WTC11 (cell line): ENCODE results near the gene AFF3.

Source experiments
- TF ChIP-seq, protein P1 (sequence below): fragments of 200-600 bp; IDR thresholded peaks from 2 replicates; pipeline ENCODE4 v1.8.0; 2022; ENCODE audit warnings: antibody characterized with exemption
- TF ChIP-seq, protein P2 (sequence below): sonication (generic); formaldehyde crosslinking; IDR thresholded peaks from 2 replicates; pipeline ENCODE4 v1.8.1; 2023; ENCODE audit warnings: mild to moderate bottlenecking, missing genetic modification reagents, moderate library complexity

DNA sequence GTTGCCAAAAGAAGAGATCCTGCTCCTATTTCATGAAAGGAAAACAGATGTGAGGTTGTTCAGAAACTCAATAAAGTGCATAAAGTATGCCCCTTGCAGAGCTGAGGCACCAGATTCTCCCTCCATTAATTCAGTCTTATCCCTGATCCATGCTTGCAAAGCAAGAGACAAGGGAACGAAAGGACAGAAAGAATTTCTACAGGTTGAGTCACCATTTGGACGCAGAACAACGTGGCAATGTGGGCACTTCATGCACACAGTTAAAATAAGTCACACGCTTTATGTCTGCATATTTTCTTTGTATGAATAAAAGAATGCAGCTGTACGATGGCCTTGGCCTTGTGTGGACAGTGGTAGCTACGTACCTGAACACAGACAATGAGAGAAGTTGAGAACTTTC is 330.8 kb downstream of the AFF3 start:
- TF ChIP-seq, protein P1, sequence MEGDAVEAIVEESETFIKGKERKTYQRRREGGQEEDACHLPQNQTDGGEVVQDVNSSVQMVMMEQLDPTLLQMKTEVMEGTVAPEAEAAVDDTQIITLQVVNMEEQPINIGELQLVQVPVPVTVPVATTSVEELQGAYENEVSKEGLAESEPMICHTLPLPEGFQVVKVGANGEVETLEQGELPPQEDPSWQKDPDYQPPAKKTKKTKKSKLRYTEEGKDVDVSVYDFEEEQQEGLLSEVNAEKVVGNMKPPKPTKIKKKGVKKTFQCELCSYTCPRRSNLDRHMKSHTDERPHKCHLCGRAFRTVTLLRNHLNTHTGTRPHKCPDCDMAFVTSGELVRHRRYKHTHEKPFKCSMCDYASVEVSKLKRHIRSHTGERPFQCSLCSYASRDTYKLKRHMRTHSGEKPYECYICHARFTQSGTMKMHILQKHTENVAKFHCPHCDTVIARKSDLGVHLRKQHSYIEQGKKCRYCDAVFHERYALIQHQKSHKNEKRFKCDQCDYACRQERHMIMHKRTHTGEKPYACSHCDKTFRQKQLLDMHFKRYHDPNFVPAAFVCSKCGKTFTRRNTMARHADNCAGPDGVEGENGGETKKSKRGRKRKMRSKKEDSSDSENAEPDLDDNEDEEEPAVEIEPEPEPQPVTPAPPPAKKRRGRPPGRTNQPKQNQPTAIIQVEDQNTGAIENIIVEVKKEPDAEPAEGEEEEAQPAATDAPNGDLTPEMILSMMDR = no peak
- TF ChIP-seq, protein P2, sequence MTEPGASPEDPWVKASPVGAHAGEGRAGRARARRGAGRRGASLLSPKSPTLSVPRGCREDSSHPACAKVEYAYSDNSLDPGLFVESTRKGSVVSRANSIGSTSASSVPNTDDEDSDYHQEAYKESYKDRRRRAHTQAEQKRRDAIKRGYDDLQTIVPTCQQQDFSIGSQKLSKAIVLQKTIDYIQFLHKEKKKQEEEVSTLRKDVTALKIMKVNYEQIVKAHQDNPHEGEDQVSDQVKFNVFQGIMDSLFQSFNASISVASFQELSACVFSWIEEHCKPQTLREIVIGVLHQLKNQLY = no peak
